Fibroblast of skin of left quadriceps (primary cell): Measurements from ENCODE around the gene PDE1C.
A peak's percentile ranks its signal among the peaks of the same experiment; 100 is the strongest.

ENCODE experiments used
- DNase-seq, 2 experiments: peaks; one replicate each; pipeline ENCODE4 v3.0.0-alpha.2; 2013; ENCODE audit warnings: low read depth in 2 of 2

The PDE1C gene

DNA sequence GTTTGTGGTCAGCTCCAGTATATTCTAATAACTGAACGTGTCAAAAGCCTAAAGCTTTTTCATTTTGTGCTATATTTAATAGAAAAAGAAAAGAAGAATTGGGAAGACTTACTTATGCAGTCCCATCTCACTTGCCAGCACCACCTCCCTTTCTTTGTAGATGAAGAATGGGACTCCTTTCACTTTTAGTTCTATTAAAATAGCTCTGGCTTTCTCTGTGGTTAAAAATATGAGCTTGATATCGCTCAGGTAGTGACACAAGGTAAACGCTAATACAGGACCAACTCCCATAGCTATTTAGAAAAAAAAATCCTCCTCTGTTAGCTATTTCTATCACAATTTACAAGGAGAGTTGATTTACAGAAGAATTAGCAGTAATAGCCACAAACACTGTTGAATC lies 176.8 kb downstream of the PDE1C start:
- DNase-seq, result no peak

DNA sequence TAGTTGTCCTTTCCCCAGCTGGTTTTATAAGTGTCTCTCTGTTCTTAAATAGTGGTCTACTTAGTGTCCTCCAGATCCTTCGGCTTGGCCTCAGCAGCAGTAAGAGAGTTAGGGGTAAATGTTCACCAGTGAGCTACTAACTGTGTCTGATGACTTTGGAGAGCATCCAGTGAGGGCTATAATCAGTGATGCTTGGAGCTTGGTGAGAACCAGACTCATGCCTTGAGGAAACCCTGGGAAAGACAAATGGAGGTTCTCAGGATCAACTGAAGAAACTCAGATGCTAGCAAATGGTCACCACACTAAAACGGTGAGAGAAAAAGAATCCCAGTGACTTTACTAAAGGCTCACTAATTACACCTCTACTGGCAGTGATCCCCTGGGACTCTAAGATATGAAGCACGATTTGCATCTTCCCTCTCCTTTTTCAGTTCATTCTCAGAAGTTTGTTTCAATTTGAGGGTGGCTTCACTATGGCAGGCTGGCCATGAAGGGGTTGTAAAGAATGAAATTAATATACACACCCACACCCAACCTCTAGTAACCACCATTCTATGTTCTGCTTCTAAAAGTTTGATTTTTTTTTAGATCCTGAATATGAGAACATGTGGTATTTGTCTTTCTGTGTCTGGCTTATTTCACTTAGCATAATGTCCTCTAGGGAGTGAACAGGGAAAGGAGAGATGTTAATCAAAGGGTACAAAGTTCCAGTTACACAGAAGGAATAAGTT lies 177.9 kb downstream of the PDE1C start:
- DNase-seq, result no peak

DNA sequence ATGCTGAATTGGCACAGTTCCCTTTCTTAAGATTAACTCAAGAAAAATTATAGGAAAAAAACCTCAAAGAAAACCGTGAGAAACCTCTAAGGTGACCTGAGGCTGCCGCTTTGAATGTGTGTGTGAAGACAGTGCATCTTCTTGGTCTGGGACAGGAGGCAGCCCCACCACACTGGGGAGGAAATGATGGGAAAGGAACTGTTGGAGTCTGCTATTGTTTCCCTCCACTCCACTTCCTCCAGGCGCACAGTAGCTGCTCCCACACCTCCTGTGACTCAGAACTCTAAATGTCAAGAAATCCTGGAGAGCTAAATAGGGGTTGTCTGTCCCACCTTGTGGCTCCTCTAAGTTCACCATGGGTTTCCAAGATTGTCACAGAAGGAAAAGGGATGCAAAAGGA lies 179.4 kb downstream of the PDE1C start:
- DNase-seq, result no peak

DNA sequence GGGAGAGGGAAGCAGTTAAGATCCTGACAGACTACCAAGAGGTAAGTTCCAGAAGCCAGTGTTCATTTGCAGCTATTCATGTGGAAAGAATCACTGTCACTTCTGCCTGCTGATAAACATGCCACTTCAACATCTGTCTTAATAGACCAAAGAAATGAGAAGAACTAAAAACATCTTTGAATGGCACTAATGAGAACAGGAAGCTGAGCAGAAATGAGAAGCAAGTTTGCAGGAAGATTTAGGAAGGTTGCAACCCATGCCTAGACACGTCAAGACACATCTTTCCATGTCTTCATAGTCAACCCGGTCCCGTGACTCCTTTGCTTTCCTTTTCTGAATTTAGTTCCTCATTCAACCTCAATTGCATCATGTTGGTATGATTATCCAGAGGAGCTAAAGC lies 180.0 kb downstream of the PDE1C start:
- no peak for DNase-seq

DNA sequence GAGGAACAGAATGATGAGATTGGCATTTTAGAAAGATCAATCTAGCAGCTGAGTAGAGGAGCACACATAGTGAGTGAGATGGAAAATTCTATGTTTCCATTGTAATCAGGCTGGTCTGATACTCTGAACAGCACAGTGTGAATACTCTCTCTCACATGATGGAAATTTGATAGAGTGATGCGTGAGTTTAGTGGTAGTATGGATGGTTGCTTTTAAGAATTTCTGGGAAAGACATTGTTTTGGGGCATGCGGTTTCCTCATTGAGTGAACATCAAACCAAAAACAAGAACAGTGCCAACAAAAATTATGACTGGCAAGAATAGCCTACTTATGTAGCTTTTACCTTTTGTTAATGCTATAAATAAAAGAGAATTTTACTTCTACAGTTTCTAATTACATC lies 183.2 kb downstream of the PDE1C start:
- no peak for DNase-seq

DNA sequence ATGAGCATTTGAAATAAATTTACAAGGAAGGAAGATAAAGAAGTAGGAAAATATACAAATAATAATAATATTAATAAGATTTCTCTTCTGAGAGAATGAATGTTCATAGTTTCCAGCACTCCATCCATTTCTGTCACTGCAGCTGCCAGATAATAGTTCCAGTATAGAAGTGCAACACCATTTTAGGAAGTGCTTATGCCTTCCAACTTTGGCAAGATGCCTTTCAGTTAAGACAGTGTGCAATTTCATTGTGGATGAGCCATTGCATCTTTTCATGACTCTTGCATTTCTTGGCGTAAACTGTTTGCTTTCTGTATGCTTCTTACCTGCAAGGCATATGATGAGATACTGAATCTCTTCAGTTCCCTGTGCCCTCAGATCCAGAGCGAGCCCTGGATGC lies 185.0 kb downstream of the PDE1C start:
- no peak for DNase-seq

DNA sequence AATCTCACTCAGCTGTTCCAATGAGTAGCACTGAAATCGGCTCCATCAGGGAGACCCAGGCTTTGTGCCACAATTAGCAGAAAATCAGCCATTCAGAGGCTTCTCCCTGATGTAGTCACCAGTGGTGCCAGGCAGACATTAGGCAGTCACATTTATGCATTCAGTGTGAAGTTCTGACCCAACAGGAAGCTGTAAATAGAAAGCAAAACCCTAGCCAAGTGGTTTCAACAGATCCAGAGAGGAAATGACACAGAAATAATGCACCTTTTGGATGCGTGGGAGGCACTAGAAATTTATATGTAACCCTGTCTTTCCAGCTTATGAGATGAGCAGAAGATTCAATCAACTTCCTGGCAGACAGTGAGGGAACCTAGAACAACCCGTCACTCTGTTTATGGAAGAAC lies 186.4 kb downstream of the PDE1C start:
- DNase-seq, result peak in 1 of 2 experiments; percentile 5

DNA sequence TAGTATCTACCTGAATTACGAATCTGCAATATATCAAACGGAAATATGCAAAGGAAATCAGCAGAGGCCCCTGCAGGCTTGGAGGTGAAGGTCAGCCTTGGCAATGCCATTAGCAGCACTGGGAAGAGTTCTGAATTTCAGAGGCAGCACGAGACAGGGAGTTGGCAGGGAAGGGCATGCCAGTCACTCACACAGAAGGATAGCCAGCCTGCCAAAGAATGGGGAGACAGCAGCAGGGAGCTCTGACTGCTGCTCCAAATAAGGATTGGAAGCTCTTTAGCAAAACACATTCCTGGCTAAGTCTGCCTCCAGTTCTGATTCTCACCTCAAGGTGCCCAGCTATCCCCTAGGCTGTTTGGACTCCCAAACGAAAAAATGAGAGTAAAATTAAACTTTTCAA lies 188.0 kb downstream of the PDE1C start:
- no peak for DNase-seq

DNA sequence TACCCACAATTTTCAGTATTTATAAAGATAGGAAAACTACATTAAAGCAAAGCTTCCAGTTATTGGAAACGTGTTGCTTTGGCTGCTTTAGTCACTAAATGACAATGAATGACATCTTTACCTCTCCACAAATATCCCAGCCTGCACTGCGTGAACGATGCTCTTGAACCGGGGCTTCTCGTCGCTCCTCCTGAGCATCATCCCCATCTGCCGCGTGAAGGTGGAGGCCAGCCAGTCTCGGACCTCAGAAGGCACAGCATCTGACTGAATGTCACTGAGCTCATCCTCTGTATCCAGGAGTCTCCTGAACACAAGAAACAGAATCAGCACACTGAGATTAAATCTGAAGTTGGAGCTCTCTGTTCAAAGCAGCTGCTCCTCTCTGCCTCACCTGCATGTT lies 191.3 kb downstream of the PDE1C start:
- no peak for DNase-seq

DNA sequence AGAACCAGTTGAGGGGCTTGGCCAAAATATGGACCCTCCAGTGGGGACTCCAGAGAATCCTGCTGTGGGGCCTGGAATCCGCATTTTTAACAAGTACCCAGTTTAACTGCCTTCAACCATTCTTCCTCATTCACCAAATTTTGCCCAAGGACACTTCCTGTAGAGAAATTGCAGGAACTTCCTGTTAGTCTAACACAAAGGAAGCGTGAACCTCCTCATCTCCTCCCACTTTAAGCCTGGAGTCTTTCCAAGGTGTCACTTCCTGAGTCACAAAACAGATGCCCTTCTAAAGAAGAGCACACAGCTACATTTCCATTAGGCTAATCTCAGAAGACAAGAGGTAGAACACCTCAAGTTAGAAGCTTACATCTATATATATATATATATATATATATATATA lies 194.8 kb downstream of the PDE1C start:
- DNase-seq, result no peak

DNA sequence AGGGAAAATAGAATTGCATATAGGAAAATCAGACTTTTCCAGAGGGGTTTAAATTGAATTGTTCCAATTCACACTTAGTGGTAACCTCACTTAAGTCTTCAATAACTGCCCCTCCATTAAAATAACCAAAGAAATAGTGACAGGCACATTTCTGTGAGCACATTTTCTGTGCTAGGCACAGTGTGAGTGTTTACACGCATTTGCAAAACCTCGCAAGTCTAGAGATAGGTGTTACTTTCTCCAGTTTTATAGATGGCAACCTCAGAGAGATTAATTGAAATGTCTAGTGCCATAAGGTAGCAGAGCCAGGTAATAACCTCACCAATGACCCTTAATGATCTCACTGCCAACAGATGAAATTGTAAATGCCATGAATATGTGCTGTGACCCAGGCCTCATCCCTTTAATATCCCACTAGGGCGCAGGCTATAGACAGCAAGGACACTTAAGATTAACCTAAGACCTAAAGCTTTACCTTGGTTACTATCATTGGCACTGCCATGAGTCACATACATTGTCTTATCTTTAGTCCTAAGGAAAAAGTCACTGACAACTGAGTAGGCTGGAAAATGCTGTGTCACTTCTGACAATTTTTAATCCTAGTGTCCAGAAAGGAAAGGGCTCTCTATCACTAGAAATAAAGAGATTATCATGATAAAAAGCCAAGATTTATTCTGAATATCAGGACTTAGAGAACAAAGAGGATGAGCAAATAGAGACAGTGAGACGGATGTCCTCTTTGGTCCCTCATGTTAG lies 195.4 kb downstream of the PDE1C start:
- no peak for DNase-seq

DNA sequence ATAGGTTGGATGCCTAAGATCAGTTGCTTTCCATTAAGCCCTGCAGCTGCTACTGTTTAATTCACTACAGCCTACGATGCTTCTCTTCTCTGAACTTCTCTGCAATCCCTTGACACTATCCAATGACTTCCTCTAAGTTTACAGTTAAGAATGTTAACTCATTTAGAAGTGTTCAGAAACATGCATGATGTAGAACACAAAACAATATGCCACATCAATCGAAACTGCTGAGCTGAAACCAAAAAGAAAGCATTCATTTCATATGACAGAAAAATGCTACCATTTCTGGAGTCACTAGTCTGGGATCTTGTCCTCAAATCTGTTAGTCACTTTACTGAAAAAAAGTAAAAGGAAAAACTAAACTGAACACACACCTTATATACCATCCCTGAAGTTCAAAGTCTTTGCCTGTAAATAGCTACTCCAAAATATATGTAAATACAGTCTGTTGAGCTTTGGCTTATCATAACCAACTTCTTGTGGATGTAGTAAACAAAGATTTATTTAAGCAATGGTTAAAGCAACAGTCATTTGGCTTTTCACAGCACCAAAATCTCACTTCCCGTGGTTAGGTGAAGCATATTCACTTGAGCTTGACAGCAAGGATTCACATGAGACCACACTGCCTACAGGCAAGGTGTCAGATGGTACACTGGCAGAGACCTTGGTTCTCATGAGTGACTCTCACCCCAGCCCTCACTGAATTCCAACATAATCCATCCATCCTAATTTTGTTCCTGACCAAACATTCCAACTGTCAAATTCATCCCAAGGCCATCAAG lies 196.2 kb downstream of the PDE1C start:
- no peak for DNase-seq

DNA sequence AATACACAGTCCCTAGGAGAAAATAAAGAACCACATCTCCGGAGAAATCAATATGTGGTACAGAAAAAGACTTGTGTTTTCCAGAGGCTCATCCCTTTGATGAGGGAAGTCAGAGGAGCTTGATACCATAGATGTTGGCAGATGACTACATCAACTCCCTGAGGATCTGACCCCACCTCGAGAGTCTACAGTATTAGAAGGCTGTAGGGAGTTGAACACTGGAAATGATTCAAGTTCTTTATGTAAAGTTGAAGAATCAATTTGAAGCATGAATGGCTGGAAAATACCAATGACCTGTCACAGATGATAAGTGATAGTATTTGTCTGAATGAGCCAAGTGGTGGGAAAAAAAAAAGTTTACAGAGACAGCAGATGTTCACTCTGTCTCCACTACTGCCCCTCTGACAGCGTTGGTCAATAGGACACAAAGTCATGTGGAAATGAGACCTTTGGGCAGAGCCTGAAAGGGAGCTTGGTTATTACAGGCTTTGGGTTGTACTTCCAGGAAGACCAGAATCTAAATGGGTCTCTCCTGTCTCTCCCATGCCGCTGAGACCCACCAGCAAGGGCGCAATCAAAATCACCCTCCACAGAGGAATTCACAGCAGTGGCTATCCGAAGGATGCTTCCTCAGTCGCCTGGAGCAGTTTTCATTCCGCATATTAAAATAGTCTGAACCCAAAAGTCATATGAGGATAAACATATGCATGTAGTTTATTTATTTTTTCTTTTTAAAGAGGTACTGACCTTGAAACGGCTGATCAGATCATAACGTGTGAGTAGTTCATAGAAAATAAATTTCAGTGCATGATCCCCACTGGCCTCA lies 197.4 kb downstream of the PDE1C start:
- DNase-seq, result no peak

DNA sequence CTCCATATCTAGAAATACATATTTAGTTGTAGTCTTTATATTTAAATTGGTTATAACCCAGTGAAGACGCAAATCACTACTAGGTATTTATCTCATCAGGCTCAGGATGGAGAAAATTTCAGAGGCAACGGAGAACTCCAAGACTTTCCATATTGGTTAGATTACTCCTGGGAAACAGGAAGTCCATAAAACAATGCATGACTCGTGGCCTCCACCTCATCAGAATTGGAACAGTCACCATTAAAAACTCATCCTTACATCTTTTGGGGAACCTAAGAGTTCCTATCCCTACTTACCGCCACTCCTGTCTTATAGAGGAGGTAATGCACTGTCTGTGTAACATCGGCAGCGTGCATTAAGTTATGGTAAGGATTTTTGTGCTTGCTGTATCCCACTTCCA lies 205.6 kb downstream of the PDE1C start:
- no peak for DNase-seq

DNA sequence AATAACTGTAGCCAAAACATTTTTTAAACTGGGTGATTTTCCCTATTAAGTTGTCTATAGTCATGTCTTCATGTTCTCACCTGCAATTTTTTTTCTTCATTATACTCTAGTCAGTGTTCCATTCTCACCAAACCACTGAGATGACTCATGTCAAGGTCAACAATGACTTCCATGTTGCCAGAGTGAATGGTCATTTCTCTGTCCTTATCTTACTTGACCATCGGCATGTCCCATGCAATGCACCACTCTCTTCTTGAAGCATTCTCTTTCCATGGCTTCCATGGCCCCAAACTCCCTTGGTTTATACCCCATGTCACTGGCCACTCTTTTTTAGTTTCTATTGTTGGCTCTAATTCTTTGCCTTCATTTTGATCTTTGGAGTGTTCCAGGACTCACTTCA lies 209.3 kb downstream of the PDE1C start:
- DNase-seq, result no peak

DNA sequence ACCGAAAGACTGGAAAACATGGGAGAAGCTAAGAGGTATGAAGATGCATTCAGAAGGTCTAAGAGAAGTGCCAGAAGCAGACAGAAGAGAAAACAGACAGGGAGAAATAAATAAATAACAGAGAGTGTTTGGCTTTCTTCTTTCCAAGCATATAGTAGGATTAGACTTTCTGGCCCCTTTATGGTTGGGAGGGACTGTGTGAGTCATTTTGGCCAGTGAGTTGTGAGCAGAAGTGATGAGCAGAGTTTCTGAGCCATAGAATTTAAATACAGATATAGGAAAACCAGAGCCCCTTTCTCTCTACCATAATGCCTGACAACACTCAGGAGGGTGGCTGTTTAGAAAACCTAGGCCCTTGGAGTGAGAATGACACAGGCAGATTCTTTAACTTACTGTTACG lies 212.2 kb downstream of the PDE1C start:
- no peak for DNase-seq

DNA sequence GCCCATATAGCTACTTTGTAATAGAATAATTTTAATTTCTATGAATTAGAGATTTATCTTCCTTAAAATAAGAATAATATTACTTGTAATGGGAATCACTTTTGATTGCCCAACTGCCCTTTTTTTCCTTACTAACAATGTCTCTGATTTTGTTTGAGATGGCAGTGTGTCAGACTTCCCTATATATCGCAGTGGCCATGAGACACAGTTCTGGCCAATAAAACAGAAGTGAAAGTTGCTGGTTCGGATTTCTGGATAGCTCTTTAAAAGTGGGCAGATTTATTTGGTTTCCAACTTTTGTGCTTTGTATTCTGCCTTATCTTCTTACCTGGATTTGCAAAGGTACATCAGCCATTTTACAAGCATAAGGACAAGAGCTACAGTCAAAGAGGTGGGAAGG lies 213.0 kb downstream of the PDE1C start:
- no peak for DNase-seq

DNA sequence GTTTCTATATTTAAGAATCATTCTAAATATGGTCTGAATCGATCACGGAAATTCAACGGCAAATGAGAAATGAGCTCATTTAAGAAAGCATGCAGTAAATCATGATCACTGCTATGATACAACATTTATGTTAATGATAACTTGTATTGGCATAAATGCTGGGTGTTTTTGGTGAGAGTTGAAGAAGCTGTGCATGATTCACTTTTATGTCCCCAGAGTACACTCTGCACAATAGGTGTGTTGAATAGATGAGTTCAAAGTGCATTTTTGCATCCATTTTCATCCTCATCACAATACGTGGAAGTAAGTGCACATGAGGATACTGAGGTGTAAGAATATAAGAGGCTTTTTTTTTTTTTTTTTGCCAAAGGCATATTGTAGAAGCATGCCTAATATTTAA lies 213.9 kb downstream of the PDE1C start:
- no peak for DNase-seq

DNA sequence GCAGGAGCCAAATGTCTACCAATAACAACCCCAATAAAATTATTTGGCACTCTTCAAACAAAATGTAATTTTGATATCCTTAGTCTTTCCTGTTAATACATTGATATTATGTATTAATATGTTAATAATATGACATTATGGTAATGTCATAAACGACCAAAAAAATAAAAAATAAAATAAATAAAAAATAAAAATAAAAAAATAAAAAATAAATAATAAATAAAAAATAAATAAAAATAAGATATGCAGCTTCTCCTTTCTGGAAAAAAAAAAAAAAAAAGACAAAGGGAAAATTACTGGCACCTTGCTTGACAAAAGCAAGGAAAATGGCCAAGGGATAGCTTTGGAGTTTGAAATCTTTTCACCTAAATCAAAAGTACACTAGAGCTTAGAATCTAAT lies 214.7 kb downstream of the PDE1C start:
- DNase-seq, result no peak

DNA sequence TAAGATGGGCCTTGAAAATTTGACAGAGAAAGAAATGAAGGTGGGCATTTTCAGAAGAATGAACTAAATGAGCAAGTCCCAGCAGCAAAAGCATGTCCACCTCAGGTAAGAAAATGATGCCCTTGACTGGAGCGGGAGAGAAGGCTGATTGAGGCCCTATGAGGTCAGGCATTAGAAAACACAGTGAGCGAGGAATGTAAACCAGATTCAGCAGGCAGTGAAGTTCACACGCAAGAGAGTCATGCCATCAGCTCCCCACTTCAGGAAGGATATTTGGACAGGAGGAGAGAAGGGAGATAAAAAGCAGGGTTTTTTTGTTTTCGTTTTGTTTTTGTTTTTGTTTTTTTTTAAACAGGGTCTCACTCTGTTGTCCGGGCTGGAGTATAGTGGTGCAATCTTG lies 216.8 kb downstream of the PDE1C start:
- no peak for DNase-seq

DNA sequence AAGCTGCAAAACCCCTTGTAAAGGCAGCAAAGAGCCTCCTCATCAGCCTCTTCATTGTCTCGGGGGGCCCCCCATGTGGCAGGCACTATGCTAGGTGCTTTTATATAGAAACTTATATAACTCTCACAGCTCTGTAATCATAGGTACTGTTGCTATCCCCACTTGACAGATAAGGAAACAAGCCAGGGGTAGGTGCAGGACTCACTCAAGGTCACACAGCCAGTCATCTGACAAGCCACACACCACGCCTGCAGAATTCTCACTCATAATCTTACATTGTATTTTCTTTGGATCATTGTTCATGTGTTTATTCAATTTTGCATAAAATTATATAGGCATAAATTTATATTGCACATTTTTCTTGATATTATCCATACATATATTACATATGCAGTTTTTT lies 217.7 kb downstream of the PDE1C start:
- no peak for DNase-seq

DNA sequence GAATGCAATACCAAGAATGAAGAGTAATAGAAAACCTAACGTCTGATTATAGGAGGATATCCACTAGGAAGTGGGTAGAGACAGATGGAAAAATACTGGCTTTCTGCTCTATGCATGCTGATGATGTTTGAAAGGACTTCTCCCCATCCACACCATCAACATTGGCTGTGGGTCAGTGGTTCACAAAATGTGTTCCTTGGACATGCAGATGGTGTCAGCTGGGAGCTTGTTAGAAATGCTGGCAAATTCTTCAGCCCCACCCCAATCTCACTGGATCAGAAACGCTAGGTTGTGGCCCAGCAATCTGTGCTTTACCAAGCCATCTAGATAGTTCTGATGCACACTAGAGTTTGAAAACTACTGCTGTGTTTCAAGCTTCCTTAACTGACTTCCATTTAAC lies 219.1 kb downstream of the PDE1C start:
- no peak for DNase-seq
